Spleen (tissue), 11 donors: ENCODE results near the gene MBD5. TPM values are rescaled to one million over a fixed set of nuclear protein-coding genes. Genes with fewer than 3 reads are reported as not detected.

Source experiments
- DNase-seq: peaks from one replicate; pipeline ENCODE4 v3.0.0-alpha.2; 2020
- H3K27ac ChIP-seq, 8 donors: fragments of 200-600 bp; sonication (generic) in 7 of 8; 1 replicate in 4 of 8; 2 replicates in 4 of 8; pipeline versions ENCODE4 v1.5.0 to v1.8.0; 2016 to 2021; ENCODE audit warnings: inconsistent platforms in 4 of 8, mild to moderate bottlenecking in 4 of 8, moderate library complexity in 1 of 8
- H3K27me3 ChIP-seq, 7 donors: fragments of 200-600 bp; sonication (generic) in 6 of 7; replicated peaks in 1 of 7; 1 replicate in 4 of 7; 2 replicates in 3 of 7; pipeline versions ENCODE4 v1.5.0 to v1.8.0; 2016 to 2021; ENCODE audit warnings: inconsistent platforms in 3 of 7, mild to moderate bottlenecking in 1 of 7
- H3K36me3 ChIP-seq, 6 donors: fragments of 200-600 bp; sonication (generic) in 5 of 6; 1 replicate in 4 of 6; 2 replicates in 2 of 6; pipeline versions ENCODE4 v1.5.0 to v1.8.0; 2016 to 2021; ENCODE audit warnings: inconsistent platforms in 2 of 6
- H3K4me1 ChIP-seq, 6 donors: fragments of 200-600 bp; sonication (generic) in 5 of 6; 1 replicate in 3 of 6; 2 replicates in 3 of 6; pipeline versions ENCODE4 v1.5.0 to v1.8.0; 2016 to 2021; ENCODE audit warnings: inconsistent platforms in 3 of 6
- H3K4me3 ChIP-seq, 8 donors: fragments of 200-600 bp; sonication (generic) in 7 of 8; 1 replicate in 4 of 8; 2 replicates in 4 of 8; pipeline versions ENCODE4 v1.5.0 to v1.8.0; 2016 to 2021; ENCODE audit warnings: inconsistent platforms in 4 of 8, mild to moderate bottlenecking in 4 of 8, moderate library complexity in 2 of 8
- H3K9me3 ChIP-seq, 8 donors: fragments of 200-600 bp; sonication (generic) in 7 of 8; 1 replicate in 4 of 8; 2 replicates in 4 of 8; pipeline versions ENCODE4 v1.5.0 to v1.8.0; 2016 to 2021; ENCODE audit warnings: inconsistent platforms in 4 of 8
- CTCF ChIP-seq, 11 experiments: fragments of 200-600 bp in 7 of 11; fragments of 450-650 bp in 4 of 11; sonication (generic) in 4 of 11; IDR thresholded peaks in 8 of 11; conservative IDR thresholded peaks in 3 of 11; 1 replicate in 7 of 11; 2 replicates in 4 of 11; pipeline versions ENCODE4 v1.4.0 to v1.8.0; 2016 to 2021; ENCODE audit warnings: antibody characterized with exemption in 11 of 11, inconsistent platforms in 4 of 11, mild to moderate bottlenecking in 1 of 11
- POLR2A ChIP-seq, 3 donors: fragments of 450-650 bp; IDR thresholded peaks; one replicate each; pipeline ENCODE4 v1.5.1; 2017; ENCODE audit warnings: antibody characterized with exemption in 3 of 3, mild to moderate bottlenecking in 1 of 3
- POLR2AphosphoS5 ChIP-seq, 3 donors: sonication (generic); formaldehyde crosslinking; IDR thresholded peaks; one replicate each; pipeline ENCODE4 v1.5.1; 2017; ENCODE audit warnings: antibody characterized with exemption in 3 of 3
- WGBS, 5 donors: extraction: QIAGEN DNeasy Blood & Tissue Kit in 3 of 5; methylation state at CpG; one replicate each; pipeline versions ENCODE4 v1.1.5 to v1.1.7; 2013 to 2018; 5-methylcytosine and 5-hydroxymethylcytosine counted together
- intact Hi-C: fragments of 100-400 bp; cut with DNase I; formaldehyde crosslinking; loops from one replicate; pipeline ENCODE4 v1.15.0; 2023; ENCODE audit warnings: low total_unique reads
- polyA plus RNA-seq, 3 donors: library from polyadenylated mRNA; stranded (reverse); fragments of 200-250 nt; gene quantifications; one replicate each; pipeline ENCODE4 v1.2.1, GENCODE V29; 2013
- total RNA-seq, 7 donors: library from RNA; depleted of rRNA in 3 of 7; stranded (reverse); fragments of >200 nt in 3 of 7; fragmentation: NEBNext Ultra II Directional in 4 of 7; extraction: Animal tissue kit (Norgen Biotek cat#: 25700) in 4 of 7; gene quantifications; one replicate each; pipeline versions ENCODE4 v1.1.0 to v1.2.1, GENCODE V29; 2016 to 2021
- donor health status: healthy with polysubstance abuse.
- donor health status: DM: no; HTN: no; CAD: no; lungs with moderate emphysema.
- donor health status: DM: no; HTN: no; CAD: no.
- donor health status: Bipolar disorder and iron deficiency.
- donor health status: healthy.
- donor health status: DM: no; HTN: no; CAD: no.
- donor health status: DM: yes; HTN: yes; CAD: no.

The MBD5 gene
- total and polyA plus RNA-seq, 10 donors = 5.7 to 84.5 (median 60.0) TPM

- 76 to 97% (median 90%) methylated on average over 2 of the region's 2 CpGs for WGBS, 5 donors
- no peak for TF ChIP-seq CTCF (IDR thresholded peaks at IDR 0.05 in 8 of 11, conservative IDR thresholded peaks at IDR 0.05 in 3 of 11)
- no peak for TF ChIP-seq POLR2AphosphoS5 (IDR thresholded peaks at IDR 0.05)
- no peak for TF ChIP-seq POLR2A (IDR thresholded peaks at IDR 0.05)
- Histone ChIP-seq H3K4me3 (no peak overlapping the region), H3K27ac (no peak overlapping the region), H3K36me3 (peaks cover 0 to 5% (median 0%) of the 10 kb centered on the region in 6 donors), H3K9me3 (no peaks in the 10 kb centered on the region), H3K4me1 (no peaks in the 10 kb centered on the region), H3K27me3 (no peaks in the 10 kb centered on the region)
- intact Hi-C loops = no loop called here
- no peak for DNase-seq
These were observed 186.2 kb downstream of the MBD5 start for GRCh38 chr2:148207111-148207510.

- H3K27me3 ChIP-seq = no peaks in the 10 kb centered on the region
- DNase-seq = no peak
- no peak overlapping the region for H3K4me3 ChIP-seq
- WGBS, 5 donors = 94 to 98% (median 98%) methylated on average over 2 of the region's 2 CpGs
- no peak for TF ChIP-seq CTCF (IDR thresholded peaks at IDR 0.05 in 8 of 11, conservative IDR thresholded peaks at IDR 0.05 in 3 of 11)
- TF ChIP-seq POLR2A (IDR thresholded peaks at IDR 0.05) = no peak
- no peak for TF ChIP-seq POLR2AphosphoS5 (IDR thresholded peaks at IDR 0.05)
- H3K36me3 ChIP-seq = peaks cover 0 to 5% (median 0%) of the 10 kb centered on the region in 6 donors
- H3K9me3 ChIP-seq = no peaks in the 10 kb centered on the region
- H3K4me1 ChIP-seq = no peaks in the 10 kb centered on the region
- intact Hi-C loops = no loop called here
- H3K27ac ChIP-seq = no peak overlapping the region
These were observed 188.7 kb downstream of the MBD5 start for GRCh38 chr2:148209603-148210002.

- no peak for DNase-seq
- Histone ChIP-seq H3K36me3 (no peaks in the 10 kb centered on the region), H3K9me3 (peaks cover 6 to 31% (median 28%) of the 10 kb centered on the region in 8 donors), H3K27ac (no peak overlapping the region), H3K27me3 (no peaks in the 10 kb centered on the region), H3K4me1 (no peaks in the 10 kb centered on the region), H3K4me3 (no peak overlapping the region)
- 85 to 98% (median 93%) methylated on average over 5 of the region's 5 CpGs for WGBS, 5 donors
- intact Hi-C loops = no loop called here
- TF ChIP-seq POLR2A (IDR thresholded peaks at IDR 0.05) (no peak), CTCF (IDR thresholded peaks at IDR 0.05 in 8 of 11, conservative IDR thresholded peaks at IDR 0.05 in 3 of 11) (no peak), POLR2AphosphoS5 (IDR thresholded peaks at IDR 0.05) (no peak)
These were observed 197.6 kb downstream of the MBD5 start for GRCh38 chr2:148218326-148219075.

- no peak for TF ChIP-seq CTCF (IDR thresholded peaks at IDR 0.05 in 8 of 11, conservative IDR thresholded peaks at IDR 0.05 in 3 of 11)
- TF ChIP-seq POLR2A (IDR thresholded peaks at IDR 0.05) = no peak
- TF ChIP-seq POLR2AphosphoS5 (IDR thresholded peaks at IDR 0.05) = no peak
- 92 to 99% (median 93%) methylated on average over 4 of the region's 4 CpGs for WGBS, 5 donors
- no peak for DNase-seq
These were observed 200.3 kb downstream of the MBD5 start for GRCh38 chr2:148221166-148221565.

More at GRCh38 chr2:148221166-148221565, 200.3 kb downstream of the MBD5 start:
- Histone ChIP-seq H3K9me3 (peaks cover 6 to 53% (median 45%) of the 10 kb centered on the region in 8 donors), H3K4me3 (no peak overlapping the region), H3K4me1 (no peaks in the 10 kb centered on the region), H3K27me3 (no peaks in the 10 kb centered on the region), H3K36me3 (no peaks in the 10 kb centered on the region), H3K27ac (no peak overlapping the region)
- intact Hi-C loops = no loop called here
